Stimulated activated CD8-positive, alpha-beta memory T cell treated with anti-CD3 and anti-CD28 coated beads, Interleukin-12 subunit alpha, Interleukin-12 subunit beta, amount 100 ng/mL, for 1 hour (primary cell): ENCODE results near the gene PRKRA.
"Not testable (repeated sequence)": the region's sequence is repeated elsewhere in the genome, so short reads cannot be mapped to it uniquely, and the experiment has no call there.

Experiments used
- DNase-seq: peaks from one replicate; pipeline ENCODE4 v3.0.0-alpha.2; 2020; ENCODE audit warnings: low read depth

PRKRA gene

DNA sequence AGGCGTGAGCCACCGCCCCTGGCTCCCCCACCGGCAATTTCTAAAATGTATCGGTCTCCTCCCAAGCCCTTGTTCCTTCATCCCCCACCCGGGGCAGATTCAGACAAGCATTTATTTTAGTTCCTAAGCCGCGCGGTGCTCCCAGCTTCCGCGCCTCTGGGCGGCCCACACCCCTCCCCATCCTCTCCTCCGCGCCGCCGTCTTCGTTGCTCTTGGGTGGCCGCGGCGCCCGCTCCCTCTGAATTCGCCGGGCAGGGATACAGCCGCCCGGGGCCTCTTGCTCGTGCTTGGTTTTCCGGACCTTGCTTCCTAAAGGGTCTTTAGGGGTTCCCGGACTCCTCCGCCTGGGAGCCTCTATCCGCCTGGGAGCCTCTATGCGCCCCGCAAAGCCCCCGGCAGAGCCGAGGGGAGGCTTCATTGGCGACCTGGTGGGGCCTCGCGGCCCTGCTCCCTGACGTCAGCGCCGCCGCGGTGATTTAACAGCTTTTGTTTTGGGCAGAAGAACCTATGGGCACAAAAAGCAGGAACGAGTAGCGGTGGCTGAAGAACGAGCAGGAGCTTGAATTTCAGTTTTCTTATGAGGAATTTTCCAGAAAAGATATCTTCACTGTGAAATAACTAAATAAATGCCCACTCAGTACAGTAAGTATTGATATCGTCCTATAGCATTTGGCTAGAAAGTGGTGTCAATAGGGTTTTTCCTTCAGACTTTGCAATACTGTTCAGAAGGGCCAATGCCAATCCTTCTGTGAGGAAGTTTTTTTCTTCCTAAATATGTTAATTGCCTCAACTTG lies 37.3 kb downstream of the PRKRA start:
- DNase-seq, result peak; percentile 50

- DNase-seq, result not testable (repeated sequence)
Measured at GRCh38 chr2:178412453-178412852, 38.5 kb downstream of the PRKRA start.

DNA sequence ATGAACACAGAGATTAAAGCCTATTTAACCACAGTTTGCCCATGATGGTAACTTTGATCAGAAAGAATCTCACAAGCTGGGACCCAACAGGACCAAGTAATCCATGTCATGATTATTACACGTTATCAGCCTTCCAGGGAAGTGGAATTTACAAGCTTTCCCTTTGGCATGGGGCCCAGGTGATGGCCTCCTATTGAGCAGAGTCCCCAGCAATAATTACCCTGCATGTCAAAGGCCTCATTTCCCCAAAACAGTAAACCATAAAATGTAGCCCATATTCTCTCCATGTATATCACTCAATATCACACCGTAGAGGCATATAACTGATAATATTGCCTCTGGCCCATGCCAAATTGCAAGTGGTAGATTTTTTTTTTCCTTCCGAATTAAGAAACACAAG lies 38.9 kb downstream of the PRKRA start:
- no peak for DNase-seq

DNA sequence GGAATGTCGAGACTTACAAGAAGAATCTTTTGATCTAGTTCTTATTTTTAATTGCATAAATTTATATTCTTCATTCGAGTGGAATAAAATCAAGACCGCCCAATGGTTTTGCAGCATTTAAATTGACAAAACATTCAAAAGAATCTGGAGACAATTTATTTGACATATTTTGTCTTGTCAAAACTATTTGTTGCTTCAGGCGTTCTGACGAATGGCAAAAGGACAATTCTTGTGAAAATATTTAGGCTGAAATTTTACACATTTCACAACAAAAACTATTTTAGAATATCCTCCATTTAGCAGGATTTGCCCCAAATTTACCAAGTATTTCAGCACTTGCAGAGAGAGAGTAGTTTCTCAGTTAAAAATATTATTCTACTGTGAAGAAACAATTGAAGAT lies 41.7 kb downstream of the PRKRA start:
- no peak for DNase-seq

DNA sequence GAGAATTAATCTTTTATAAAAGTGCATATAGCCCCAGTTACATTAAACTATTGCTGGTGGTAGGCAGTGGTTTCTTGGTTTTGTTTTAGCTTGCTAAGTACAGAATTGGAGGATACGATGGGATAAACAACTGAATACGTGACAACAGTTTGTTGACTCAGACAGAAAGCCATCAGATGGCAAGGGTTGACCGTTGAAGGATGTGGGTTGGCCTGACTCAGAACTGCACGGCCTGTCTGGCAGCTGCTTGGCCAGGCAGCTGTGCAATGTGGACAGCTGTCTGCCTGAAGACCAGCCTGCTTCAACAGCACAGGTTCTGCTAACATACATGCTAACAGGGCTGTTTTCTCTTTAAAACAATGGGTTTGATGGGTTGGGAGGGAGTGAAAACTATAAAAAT lies 46.6 kb downstream of the PRKRA start:
- no peak for DNase-seq

GRCh38 chr2:178403671-178404306 lies 47.2 kb downstream of the PRKRA start:
- no peak for DNase-seq

GRCh38 chr2:178401994-178402437 lies 49.0 kb downstream of the PRKRA start:
- no peak for DNase-seq

DNA sequence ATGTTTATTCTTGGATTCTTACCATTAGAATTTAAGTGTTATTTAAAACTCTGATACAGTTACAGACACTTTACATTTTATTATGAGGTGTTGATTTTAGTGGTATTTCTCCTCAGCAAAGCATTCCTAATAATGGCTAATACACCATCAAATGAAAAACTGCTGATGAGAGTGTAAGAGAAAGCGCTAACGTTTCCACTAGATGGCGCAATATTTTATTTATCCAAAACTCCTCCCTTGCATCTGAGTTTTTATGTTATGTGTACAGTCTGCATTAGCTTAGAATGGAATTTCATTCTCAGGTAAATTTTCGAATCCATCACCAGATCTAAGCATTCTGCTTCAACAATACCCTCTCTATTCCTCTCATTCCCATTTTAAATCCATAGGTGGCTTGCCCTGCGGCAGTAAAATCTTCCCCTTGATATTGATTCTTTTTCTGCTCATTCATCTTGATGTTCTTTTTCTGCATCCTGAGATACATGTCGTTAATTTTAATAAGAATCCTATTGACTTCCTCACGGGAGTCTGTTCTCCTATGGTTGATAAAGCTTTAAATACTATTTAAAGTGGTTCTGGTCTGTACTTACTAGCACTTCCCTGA lies 53.9 kb downstream of the PRKRA start:
- no peak for DNase-seq

GRCh38 chr2:178395941-178396570 lies 54.9 kb downstream of the PRKRA start:
- no peak for DNase-seq

DNA sequence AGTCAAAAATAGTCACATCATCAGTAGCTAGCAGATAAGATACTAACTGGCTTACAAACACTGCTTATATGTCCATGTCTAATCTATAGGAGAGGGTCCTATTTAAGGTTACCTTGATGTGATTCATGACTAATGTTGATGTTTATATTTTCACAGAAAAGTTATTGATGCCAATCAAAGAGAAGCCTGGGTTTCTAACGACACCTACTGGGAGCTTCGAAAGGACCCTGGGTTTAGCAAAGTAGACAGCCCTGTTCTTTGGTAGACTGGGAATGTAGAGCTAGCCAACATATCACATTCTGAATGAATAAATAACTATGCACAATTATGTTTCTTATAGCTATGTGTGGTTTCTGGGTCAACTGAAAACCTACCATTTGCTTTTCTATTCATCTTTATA lies 55.7 kb downstream of the PRKRA start:
- DNase-seq, result no peak

DNA sequence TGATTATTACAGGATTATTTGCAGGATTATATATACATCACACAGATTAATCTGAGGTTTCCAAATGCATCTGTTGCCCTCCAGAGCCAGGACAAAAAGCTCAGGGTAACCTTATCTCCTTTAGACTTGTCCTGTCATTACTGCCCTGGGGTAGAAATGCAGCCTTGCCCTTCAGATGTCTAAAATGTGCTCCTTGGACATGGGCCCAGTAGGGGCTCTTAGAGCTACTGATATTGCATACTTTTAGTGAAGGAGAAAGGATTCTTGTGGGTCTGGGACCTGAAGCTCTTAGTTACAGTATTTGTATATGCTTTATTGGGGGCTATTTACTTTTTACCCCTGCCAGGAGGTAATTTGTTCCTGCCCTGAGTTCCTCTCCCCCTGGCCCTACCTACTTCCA lies 56.1 kb downstream of the PRKRA start:
- no peak for DNase-seq

GRCh38 chr2:178392215-178392614 lies 58.8 kb downstream of the PRKRA start:
- no peak for DNase-seq

DNA sequence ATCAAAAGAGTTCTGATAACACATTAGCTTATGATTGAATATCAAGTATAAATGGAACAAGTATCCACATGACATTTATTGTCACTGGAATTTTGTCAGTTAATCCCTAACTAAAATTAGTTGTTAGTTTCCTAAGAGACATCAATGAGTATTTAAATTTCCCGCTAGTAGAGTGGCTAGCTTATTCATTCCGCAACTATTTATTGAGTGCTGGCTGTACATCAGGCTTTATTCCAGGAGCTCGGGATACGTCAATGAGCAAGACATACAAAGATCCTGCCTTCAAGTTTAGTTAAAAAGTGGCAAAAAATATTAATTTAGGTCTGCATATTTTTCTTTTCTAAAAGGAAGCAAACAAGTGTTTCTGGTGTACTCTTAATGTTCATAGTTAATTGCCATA lies 59.3 kb downstream of the PRKRA start:
- DNase-seq, result no peak

DNA sequence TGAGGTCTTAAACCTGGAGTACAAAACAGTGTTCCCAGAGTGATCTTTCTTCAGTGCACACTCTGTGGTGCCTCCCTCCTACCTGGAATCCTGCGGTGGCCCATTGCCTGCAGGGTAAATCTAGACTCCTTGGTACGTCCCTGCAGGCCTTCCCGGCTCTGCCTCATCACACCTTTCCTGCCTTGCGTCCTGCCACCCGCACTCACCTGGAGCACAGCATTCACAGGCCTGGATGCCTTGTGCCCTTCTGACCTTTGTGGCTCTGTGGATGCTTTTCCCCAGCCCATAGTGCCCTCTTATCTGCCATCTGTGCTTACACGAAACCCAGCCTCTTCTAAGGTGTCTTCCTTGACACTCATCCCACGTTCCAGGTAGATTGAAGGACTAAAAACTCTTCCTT lies 62.7 kb downstream of the PRKRA start:
- no peak for DNase-seq

DNA sequence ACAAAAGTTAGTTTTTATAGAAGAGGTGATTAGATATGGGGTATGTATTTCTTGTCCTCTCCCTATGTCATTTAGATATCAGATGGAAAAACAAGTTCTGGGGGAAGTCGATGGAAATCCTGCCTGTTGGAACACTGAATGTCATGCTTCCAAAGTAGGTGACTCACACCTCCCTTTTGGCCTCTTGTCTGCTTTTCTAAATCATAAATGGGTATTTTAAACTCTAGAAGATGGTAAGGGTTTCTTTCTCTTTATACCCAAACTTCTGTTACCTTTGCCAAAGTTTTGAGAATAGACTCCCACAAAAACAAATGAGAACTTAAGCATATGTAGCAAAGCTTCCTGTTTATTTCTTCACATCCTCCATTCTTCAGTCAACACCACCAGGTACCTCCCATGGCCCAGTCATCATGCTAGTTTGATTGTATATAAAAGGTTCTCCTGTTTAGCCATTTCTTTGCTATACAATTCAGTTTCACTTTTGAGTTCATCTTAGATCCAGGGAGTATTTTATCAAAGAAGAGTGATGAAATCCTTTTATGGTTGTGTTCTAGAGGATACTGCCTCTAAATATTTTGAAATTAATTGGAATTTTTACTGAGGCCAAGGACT lies 63.9 kb downstream of the PRKRA start:
- no peak for DNase-seq

DNA sequence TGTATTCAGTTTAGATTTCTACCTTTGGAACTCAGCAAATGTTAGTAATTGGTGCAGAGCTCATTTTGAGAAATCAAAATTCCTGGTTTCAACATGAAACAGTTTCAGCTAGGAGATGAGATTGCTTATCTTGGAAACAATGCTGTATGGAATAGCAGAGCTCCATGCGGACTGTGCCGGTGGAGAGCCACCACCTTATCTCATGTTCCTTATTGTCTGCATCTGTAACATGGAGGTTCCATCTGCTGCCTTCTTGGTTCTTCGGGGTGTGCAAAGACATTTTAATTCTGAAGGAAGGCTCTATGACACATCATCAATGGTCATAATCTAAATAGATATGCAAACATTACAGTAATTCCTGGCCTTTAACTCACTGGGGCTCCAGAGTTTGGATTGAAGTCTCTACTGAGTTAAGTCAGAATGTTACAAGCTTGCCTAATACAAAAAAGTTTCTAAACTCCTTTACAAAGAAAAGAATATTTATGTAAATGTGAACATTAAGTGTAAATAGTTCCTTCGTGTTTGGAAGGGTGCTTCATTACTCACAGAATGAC lies 65.3 kb downstream of the PRKRA start:
- DNase-seq, result no peak

DNA sequence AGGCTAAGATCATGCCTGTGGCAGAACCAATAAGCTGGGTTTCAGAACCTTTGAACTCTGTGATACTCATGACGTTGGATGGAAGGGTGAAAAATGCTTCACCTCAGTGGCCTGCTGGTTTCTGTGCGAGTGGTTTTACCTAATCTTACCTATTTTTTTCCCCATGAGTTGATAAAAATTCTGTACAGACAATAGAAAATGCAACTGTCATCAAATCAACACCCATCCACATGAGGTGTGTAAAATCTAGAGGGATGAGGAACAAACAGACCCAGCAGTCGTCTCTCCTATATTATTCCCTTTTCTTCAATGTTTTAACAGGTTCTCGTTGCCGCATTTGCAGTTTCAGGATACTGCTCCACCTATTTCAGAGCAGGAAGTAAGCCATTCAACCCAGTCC lies 67.3 kb downstream of the PRKRA start:
- no peak for DNase-seq
